Colon (tissue), 2 donors: Measurements from ENCODE around the gene FNDC4.

Experiments
- FAIRE-seq: peaks from 2 replicates; lab custom pipeline; 2012; peaks lifted over from hg19 to GRCh38; lab: Jason Lieb, UNC
- donor health status: control.
- donor health status: control.

FNDC4 gene

DNA sequence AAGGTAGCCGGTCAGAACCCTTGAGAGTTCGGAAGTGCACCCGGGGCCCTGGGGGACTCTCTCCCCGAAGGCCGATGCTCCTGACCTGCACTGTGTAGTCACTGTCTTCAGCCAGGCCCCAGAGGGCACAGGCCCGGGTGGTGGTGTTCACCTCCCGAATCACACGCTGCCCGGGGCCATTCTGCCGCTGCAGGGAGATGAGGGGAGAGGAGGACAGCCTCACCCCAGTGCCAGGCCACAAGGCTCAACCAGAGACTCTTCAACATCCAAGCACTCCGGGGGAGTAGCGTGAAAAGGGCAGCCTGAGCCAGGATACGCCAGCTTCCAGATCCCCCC, 1.1 kb downstream of the FNDC4 start:
- FAIRE-seq = no peak

DNA sequence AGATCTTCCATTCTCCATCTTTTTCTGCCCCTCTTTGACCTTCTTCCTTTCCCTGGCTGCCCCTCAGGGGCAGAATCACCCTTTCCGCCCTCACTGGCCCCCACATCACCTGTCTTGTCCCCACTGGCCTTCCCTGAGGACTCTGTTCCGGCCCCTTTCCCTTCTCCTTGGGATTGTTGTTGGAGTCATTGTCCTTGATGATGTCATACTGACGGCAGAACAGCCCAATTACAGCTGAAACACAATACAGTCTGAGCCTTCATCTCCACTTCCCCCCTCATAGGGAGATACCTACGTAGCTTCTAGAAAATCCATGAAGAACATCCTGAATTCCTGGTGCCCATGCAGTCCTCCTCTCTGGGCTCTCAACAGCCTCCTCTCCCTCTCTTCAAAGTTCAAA, 2.4 kb downstream of the FNDC4 start:
- no peak for FAIRE-seq

DNA sequence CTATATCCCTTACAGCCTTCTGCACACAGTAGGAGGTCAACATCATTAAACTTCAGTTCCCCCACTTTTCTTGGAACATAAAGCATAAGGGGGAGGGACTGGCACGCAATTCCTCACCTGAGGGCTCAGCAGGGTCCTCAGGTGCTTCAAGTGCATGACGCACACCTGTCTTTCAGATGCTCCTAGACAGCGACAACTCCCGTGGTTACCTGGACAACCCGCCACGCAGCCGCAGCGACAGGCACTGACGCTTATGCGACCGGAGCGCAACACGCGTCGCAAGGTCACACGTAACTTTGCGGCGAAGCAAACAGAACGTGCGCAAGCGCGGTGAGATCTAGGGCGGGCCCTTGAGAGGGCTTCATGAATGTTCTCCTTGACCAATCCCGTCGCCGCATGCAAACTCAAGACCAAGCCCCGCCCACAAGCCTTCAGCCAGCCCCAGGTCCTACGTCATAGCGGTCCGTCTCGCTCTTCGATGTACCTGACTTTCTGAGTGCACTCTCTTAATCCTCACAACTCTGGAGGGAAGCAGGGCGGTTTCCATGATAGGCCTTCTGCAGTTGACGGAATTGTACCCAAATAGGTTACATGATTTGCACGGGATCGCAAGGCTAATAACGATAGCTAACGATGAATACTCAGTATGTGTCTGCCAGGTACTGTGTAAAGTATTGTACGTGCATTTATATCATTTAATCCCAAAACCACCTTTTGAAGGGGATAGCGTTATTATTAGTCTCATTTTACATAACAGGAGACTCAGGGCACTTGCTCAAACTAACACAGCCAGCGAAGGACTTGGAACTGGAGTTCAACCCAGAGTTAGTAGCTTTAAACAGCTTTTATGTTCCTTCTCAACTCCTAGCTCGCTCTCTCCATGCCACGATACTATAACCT, 5.3 kb downstream of the FNDC4 start, which contains the start of gene IFT172:
Gene IFT172, minus strand, starts transcription at position 246 of the 900 bp plus-strand sequence. Its CDS starts 90 bp downstream, at position 156.
- FAIRE-seq = no peak

DNA sequence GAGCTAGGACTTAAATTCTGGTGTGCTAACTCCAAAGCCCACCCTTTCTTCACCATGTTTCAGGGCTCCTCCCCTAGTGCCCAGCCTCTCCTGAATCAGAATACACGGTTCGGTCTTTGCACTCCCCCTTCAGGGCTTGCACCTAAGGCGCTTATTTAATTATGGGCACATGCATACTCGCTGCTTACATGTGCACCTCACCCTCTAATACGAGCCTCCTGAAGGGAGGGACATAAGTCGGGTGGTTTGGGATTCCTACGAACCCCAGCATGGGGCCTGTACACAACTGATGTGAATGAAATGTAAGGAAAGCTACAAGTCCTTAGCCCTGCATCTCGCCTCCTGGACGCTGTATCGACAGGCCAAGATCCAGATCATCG, 5.9 kb downstream of the FNDC4 start:
- no peak for FAIRE-seq

DNA sequence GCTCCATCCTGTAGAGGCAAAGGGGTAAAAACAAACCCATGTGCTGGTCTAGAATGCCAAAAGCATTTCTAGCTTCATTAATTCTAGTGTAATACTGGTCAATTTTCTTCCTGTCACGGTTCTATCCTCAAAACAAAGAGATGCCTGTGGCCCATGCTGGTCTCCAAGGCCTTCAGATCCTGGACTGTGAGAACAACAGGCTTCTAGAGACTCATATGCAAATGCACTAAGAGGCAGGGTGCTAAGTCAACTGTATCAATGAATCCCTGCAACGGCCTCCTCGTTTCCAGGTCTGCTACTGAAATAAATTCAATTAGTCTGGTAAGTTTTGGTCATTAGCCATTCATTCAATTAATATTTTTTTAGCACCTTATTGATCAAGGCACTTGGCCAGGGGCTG, 9.5 kb downstream of the FNDC4 start:
- no peak for FAIRE-seq

DNA sequence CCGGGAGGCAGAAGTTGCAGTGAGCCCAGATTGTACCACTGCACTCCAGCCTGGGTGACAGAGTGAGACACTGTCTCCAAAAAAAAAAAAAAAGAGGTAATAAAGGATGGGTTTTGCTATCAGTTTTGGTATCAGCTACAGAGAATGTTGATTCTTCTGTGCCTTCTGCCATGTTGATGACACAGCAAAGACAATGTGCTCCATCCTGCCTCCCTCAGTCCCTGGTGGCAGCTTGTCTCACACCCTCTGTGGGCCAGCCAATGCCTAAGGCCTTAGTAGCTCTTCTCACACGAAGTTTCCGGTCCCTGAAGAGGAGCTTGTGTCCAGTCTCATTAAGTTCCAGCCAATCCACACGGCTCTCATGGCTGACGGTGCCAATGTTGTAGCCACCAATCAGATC, 23.0 kb downstream of the FNDC4 start:
- FAIRE-seq = no peak

DNA sequence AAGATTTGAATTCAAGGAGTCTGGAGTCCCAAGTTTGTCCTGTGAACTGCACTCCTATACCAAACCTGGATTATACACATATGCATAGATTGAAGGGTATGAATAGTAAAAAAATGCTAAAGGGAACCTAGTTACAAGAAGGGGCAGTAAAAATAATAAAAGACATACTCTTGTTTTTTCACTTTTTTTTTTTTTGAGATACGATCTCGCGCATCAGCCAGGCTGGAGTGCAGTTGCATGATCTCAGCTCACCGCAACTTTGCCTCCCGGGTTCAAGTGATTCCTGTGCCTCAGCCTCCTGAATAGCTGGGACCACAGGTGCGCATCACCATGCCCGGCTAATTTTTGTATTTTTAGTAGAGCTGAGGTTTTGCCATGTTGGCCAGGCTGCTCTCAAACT, 30.6 kb downstream of the FNDC4 start:
- no peak for FAIRE-seq

DNA sequence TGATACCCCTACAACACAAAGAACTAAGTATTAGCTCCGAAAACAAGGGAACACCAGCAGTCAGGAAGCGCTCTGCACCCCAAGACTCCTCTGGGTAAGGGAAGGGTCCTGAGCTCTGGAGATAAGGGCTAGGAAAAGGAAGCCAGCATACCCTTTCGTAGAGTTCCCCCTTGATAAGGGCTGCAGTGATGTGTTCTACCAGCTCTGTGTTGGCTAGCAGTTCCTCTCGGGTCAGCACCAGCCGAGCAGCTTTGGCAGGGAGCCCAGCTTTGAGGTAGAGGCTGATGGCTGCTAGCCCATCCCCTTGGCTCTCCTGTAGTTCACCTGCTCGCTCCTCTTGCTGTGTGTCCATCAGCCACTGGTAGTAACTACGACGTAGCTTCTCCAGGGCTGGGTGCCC, 33.9 kb downstream of the FNDC4 start:
- FAIRE-seq = no peak

DNA sequence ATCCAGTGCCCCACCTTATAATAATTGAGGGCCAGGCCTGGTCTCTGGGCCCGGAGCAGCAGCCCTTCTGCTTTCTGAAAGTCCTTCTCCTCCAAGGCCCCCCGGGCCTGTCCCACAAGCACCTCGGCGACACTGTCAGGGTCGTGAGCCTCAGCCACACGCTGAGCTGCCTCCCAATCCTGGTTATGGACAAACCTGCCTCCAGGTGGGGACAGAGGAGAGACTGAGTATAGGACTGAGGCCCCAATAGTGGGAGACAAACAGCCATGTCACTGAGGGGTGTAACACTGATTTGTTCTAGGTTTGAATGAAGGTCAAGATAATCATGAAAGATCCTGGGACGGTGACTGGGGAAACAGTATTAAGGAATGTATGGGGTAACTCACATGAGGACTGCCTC, 41.0 kb downstream of the FNDC4 start:
- no peak for FAIRE-seq

DNA sequence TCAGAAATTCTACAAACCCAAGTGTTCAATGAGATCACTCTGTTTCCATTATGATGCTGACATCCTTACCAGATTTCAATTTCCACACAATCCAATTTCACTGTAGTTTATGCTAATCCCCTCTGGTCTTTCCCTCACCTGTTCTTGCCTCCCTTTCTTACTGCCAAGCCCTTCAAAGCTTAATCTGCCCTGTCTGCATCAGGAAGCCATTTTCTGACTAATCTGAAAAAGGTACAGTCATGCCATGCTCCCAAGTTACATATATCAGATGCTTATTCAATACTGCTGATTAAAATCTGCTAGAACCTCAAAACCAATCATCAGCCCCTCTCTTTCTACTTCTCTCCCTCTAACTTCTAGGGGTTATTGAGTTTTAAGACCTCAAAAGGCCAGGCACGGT, 43.9 kb downstream of the FNDC4 start:
- no peak for FAIRE-seq

DNA sequence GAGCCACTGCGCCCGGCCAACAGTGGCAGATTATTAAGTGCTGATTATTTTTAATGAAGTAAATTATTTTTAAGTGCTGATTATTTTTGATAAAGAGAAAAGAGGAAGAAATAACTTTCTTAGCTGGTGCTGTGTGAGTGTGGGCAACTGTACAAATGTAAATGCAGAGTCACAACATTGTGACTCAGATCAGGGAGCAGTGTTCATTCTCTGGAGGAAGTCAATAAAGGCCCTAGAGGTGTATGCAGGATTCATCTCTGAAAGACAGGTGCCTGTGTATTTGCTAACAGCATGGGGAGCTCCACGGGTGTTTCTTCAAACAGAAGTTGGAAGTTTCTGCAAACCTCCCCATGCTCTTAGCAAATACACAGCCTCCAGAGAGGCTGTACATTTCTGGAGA, 46.6 kb downstream of the FNDC4 start:
- no peak for FAIRE-seq

DNA sequence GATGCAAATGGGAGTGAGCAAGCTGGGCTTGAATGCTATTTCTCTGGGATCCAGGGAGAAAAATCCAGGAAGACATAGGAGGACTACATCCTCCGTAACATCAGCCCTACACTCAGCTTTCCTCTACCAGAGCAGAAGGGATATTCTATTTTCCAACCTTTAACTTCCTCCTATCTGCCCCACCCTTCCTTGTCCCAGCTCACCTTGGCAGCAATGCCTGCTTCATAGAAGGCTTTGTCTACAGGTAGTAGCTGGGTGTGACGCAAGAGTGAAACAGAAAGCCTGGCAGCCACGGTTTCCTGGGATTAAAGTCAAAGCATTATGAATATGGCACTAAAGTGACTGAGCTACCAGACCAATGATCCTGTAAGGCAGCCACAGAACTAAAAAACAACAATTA, 48.9 kb downstream of the FNDC4 start:
- no peak for FAIRE-seq

DNA sequence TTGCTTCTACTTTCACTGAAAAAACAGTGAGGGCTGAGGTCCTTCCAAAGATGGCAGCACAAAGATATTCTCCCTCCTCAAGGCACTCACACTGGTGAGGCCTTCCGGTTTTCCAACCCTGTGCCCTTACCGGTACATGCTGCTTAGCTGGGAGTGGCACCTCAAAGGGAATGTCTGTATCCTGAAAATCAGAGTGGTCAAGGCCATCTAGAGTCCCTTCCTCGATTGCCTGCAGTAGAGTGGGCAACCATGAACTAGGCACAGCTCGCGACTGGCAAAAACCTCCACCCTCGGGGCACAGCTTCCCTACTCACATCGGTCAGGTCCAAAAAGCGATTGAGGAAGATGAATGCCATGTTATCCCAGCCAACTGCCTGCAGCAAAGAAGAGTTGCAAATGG, 49.4 kb downstream of the FNDC4 start:
- FAIRE-seq = no peak

DNA sequence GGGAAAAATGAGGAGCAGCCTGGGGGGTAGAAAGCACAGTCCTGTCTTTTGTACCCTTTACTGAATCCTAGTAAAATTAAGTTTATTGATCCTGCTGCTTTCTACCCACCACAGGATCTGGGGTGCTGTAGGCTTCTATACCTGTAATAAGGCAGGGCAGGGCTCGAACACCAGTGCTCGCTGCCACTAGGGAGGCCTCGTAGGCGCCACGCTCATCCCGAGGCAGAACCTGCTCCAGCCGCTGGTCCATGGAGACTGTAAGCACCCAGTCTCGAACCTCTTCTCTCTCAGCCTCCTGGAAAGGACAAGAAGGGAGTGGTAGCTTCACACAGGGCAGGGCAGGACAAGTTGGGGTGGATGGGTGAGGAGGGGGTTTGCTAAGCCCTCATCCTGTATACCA, 49.8 kb downstream of the FNDC4 start:
- FAIRE-seq = no peak

DNA sequence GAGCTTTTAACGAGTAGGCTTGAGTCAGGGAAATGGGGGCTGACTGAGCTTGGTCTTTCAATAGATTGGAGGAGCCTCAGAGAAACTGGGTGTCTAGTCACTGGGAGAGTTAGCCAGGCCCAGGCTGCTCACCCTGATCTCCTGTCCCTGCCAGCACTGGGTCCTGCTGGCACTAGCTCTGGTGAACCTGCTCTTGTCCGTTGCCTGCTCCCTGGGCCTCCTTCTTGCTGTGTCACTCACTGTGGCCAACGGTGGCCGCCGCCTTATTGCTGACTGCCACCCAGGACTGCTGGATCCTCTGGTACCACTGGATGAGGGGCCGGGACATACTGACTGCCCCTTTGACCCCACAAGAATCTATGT, 52.1 kb downstream of the FNDC4 start:
- no peak for FAIRE-seq

DNA sequence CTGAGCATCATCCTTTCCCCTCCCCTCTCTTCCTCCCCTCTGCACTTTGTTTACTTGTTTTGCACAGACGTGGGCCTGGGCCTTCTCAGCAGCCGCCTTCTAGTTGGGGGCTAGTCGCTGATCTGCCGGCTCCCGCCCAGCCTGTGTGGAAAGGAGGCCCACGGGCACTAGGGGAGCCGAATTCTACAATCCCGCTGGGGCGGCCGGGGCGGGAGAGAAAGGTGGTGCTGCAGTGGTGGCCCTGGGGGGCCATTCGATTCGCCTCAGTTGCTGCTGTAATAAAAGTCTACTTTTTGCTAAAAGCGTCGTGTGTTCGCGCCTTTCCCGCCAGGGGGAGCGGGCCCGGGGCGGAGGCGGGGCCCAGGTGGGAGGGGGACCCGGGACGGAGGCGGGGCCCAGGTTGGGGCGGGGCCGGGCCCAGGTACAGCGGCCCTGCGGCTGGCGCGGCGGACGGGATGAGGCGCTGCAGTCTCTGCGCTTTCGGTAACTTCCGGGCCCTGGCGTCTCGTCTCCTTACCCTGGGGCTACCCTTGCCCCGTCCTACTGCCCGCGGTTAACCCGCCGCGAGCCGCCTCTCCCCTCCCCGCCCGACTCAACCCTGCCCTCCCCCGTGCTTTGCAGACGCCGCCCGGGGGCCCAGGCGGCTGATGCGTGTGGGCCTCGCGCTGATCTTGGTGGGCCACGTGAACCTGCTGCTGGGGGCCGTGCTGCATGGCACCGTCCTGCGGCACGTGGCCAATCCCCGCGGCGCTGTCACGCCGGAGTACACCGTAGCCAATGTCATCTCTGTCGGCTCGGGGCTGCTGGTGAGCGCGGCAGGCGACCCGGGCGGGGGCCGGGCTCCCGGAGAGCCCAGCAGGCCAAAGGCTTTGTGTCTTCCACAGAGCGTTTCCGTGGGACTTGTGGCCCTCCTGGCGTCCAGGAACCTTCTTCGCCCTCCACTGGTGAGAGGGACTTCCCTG, 52.8 kb downstream of the FNDC4 start, which contains the start of gene KRTCAP3:
Gene KRTCAP3, plus strand, starts transcription at position 424 of the 962 bp plus-strand sequence. Its CDS starts 32 bp downstream, at position 456.
- no peak for FAIRE-seq
